Measurements from ENCODE around the gene SAMD4B. TPM values are rescaled to one million over a fixed set of nuclear protein-coding genes. Genes with fewer than 3 reads are reported as not detected.

SAMD4B gene
- total RNA-seq, 3 donors from 2014 or later, result 57.4 to 65.2 (median 59.7) TPM

DNA sequence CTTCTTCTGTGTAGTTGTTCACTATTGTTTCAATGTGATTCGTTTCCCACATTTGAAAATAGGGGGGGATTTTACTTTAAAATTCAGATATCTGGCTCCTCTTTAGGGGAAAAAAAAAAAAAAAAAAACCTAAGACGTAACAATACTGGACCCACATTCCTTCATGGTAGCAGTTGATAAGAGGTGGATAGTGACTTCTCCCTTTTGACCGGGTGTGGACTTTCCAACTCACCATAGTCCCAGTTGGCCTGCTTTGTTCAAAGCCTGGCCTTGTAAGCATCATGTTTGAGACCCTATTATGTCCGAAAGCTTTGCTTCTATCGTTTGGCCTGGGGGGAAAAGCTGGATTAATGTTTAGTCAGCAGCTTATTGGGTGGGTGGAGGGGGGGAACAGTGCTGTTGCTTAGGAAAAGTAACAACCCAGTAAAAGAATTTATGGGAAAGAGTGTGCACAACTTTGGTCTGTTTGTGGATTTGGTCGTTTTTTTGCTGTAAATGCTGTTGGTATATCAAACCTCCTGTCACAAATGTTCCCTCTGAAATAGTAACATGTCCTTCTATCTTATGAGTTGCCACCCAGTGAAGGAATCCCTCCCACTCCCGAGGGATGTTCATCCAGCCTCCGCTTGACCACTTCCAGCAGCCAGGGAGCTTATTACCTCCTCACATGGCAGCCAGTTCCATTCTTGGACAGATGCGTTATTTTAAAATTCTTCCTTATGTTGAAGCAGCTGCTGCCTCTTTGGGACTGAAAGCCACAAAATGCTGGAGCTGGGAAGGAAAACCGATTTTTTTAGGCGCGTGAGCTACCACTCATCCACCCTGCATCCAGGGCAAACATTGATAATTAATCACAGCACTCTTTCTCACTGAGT, 10.4 kb downstream of the SAMD4B start:
- no peak overlapping the region for H3K4me3 ChIP-seq
- no peaks in the 10 kb centered on the region for H3K4me1 ChIP-seq
- no peaks in the 10 kb centered on the region for H3K9me3 ChIP-seq
- no peaks in the 10 kb centered on the region for H3K36me3 ChIP-seq
- no peaks in the 10 kb centered on the region for H3K27me3 ChIP-seq
- TF ChIP-seq POLR2A (IDR thresholded peaks at IDR 0.05) (no peak), POLR2AphosphoS5 (IDR thresholded peaks at IDR 0.05) (no peak), CTCF (IDR thresholded peaks at IDR 0.05) (no peak)
- DNase-seq (ENCODE audit: low spot score in 2 of 2), result no peak
- intact Hi-C loops (cut with DNase I; ENCODE audit: low total_unique reads), result no loop called here
- H3K27ac ChIP-seq, result peak overlapping the region; percentile 57 to 77

DNA sequence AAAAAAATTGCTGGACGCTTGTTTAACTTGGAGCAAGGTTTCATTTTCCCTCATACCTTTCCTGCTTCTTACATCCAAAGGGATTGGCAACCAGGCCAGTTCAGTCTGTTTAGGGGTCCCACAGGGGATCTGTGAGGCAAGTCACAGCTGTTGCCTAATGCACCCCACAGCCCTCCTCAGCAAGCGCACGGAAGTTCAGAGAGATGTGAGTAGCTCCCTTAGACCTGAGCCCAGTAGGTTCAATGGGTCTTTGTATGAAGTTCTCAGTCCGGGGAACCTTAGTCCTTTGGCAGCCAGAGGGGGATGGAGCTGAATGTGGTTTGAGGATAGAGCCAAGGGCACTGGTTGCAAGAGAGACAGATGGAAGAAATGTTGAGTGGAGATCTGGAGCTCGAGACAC, 13.0 kb downstream of the SAMD4B start:
- Histone ChIP-seq H3K27me3 (no peaks in the 10 kb centered on the region), H3K4me1 (no peaks in the 10 kb centered on the region), H3K4me3 (no peak overlapping the region), H3K27ac (peak overlapping the region in 1 of 2 donors; percentile 13), H3K36me3 (no peaks in the 10 kb centered on the region), H3K9me3 (no peaks in the 10 kb centered on the region)
- TF ChIP-seq POLR2A (IDR thresholded peaks at IDR 0.05), result no peak
- DNase-seq (ENCODE audit: low spot score in 2 of 2), result no peak
- intact Hi-C loops (cut with DNase I; ENCODE audit: low total_unique reads), result no loop called here

DNA sequence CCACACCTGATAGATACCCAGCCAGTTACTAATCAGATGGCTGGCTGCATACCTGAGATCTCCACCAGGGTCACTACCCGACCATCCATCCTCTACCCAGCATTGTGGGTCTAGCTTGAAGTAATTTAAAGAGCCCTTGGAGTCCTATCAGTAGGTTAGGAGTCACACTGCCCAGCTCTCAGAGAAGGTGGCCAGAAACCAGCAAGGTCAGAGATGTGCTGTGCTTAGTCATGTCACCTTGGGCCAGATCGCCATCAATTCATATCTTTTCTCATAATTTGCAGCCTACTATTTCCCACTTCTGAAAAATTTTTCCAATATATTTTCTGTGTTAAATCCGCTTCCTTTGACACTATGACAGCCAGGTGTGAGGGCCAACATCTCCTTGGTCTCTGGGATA, 13.9 kb downstream of the SAMD4B start:
- no peaks in the 10 kb centered on the region for H3K27me3 ChIP-seq
- H3K4me3 ChIP-seq, result no peak overlapping the region
- H3K27ac ChIP-seq, result peak overlapping the region in 1 of 2 donors; percentile 36
- DNase-seq (ENCODE audit: low spot score in 2 of 2), result no peak
- intact Hi-C loops (cut with DNase I; ENCODE audit: low total_unique reads), result no loop called here
- no peaks in the 10 kb centered on the region for H3K4me1 ChIP-seq
- TF ChIP-seq POLR2AphosphoS5 (IDR thresholded peaks at IDR 0.05) (no peak), POLR2A (IDR thresholded peaks at IDR 0.05) (no peak), CTCF (IDR thresholded peaks at IDR 0.05) (no peak)
- H3K9me3 ChIP-seq, result no peaks in the 10 kb centered on the region
- H3K36me3 ChIP-seq, result no peaks in the 10 kb centered on the region

DNA sequence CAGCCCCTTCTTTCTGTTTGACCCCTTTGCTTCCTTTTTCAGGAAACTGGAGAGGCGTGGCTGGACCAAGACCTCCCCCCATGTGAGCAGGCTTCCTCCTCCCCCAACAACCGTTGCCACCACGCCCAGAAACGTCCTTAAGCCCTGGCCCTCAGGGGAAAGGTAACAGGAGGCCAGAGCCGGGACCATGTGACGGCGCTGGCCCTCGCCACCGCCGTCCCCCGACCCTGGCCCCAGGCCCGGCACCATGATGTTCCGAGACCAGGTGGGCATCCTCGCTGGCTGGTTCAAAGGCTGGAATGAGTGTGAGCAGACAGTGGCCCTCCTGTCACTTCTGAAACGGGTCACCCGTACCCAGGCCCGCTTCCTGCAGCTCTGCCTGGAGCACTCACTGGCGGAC, 14.4 kb downstream of the SAMD4B start:
- Histone ChIP-seq H3K4me3 (no peak overlapping the region), H3K36me3 (no peaks in the 10 kb centered on the region), H3K27me3 (no peaks in the 10 kb centered on the region), H3K27ac (no peak overlapping the region), H3K4me1 (no peaks in the 10 kb centered on the region), H3K9me3 (no peaks in the 10 kb centered on the region)
- TF ChIP-seq POLR2AphosphoS5 (IDR thresholded peaks at IDR 0.05), result no peak
- TF ChIP-seq CTCF (IDR thresholded peaks at IDR 0.05), result no peak
- TF ChIP-seq POLR2A (IDR thresholded peaks at IDR 0.05), result no peak
- DNase-seq (ENCODE audit: low spot score in 2 of 2), result no peak
- intact Hi-C loops (cut with DNase I; ENCODE audit: low total_unique reads), result no loop called here

- H3K27me3 ChIP-seq, result no peaks in the 10 kb centered on the region
- no peaks in the 10 kb centered on the region for H3K9me3 ChIP-seq
- no peak overlapping the region for H3K4me3 ChIP-seq
- H3K4me1 ChIP-seq, result no peaks in the 10 kb centered on the region
- no peaks in the 10 kb centered on the region for H3K36me3 ChIP-seq
- no peak for TF ChIP-seq POLR2A (IDR thresholded peaks at IDR 0.05)
- no peak for TF ChIP-seq CTCF (IDR thresholded peaks at IDR 0.05)
- no peak for TF ChIP-seq POLR2AphosphoS5 (IDR thresholded peaks at IDR 0.05)
- no peak for DNase-seq (ENCODE audit: low spot score in 2 of 2)
- peak overlapping the region in 1 of 2 donors; percentile 59 for H3K27ac ChIP-seq
- intact Hi-C loops (cut with DNase I; ENCODE audit: low total_unique reads), result no loop called here
Measured at GRCh38 chr19:39359026-39359425, 16.8 kb downstream of the SAMD4B start.
